Endothelial cell (in vitro differentiated cells): Measurements from ENCODE around the gene RAVER1. TPM values are rescaled to one million over a fixed set of nuclear protein-coding genes. Genes with fewer than 3 reads are reported as not detected.

Experiments
- DNase-seq: peaks from one replicate; pipeline ENCODE4 v3.0.0; 2021; ENCODE audit warnings: low spot score
- H3K27ac Mint-ChIP-seq: one replicate; pipeline ENCODE4 v1.8.0; 2021; ENCODE audit warnings: mixed read lengths, inconsistent platforms; ENCODE audit not compliant: unreplicated experiment
- H3K27me3 Mint-ChIP-seq: one replicate; pipeline ENCODE4 v1.8.0; 2021; ENCODE audit warnings: mild to moderate bottlenecking, moderate library complexity, mixed read lengths, inconsistent platforms; ENCODE audit not compliant: unreplicated experiment
- H3K36me3 Mint-ChIP-seq: one replicate; pipeline ENCODE4 v1.8.0; 2021; ENCODE audit warnings: mild to moderate bottlenecking, low read depth, mixed read lengths, inconsistent platforms; ENCODE audit not compliant: unreplicated experiment
- H3K4me1 Mint-ChIP-seq: one replicate; pipeline ENCODE4 v1.8.0; 2021; ENCODE audit warnings: mild to moderate bottlenecking, mixed read lengths, inconsistent platforms; ENCODE audit not compliant: unreplicated experiment
- H3K4me3 Mint-ChIP-seq: one replicate; pipeline ENCODE4 v1.8.0; 2021; ENCODE audit warnings: mild to moderate bottlenecking, mixed read lengths, inconsistent platforms; ENCODE audit not compliant: unreplicated experiment
- H3K9me3 Mint-ChIP-seq: one replicate; pipeline ENCODE4 v1.8.0; 2021; ENCODE audit warnings: mixed read lengths, inconsistent platforms; ENCODE audit not compliant: unreplicated experiment
- CTCF ChIP-seq: fragments of 200-600 bp; sonication (generic); IDR thresholded peaks from one replicate; pipeline ENCODE4 v1.5.0; 2021; ENCODE audit warnings: antibody characterized with exemption; ENCODE audit not compliant: unreplicated experiment
- total RNA-seq: library from RNA; stranded (reverse); fragmentation: NEBNext Ultra II Directional; extraction: Animal tissue kit (Norgen Biotek cat#: 25700); gene quantifications from one replicate; pipeline ENCODE4 v1.2.1, GENCODE V29; 2021; ENCODE audit not compliant: unreplicated experiment

The RAVER1 gene
- total RNA-seq, 1 donor from 2014 or later: 46.1 TPM

- no peak for DNase-seq
- H3K27me3 Mint-ChIP-seq: peaks cover 8% of the 10 kb centered on the region
- peaks cover 18% of the 10 kb centered on the region for H3K36me3 Mint-ChIP-seq
- no peaks in the 10 kb centered on the region for H3K9me3 Mint-ChIP-seq
- no peaks in the 10 kb centered on the region for H3K4me1 Mint-ChIP-seq
- no peak overlapping the region for H3K4me3 Mint-ChIP-seq
- H3K27ac Mint-ChIP-seq: no peak overlapping the region
- no peak for TF ChIP-seq CTCF
These were observed 11.9 kb downstream of the RAVER1 start for GRCh38 chr19:10321417-10321797.

GRCh38 chr19:10320602-10321416 is 12.5 kb downstream of the RAVER1 start:
- H3K9me3 Mint-ChIP-seq: no peaks in the 10 kb centered on the region
- H3K4me3 Mint-ChIP-seq: no peak overlapping the region
- no peak for TF ChIP-seq CTCF
- peaks cover 18% of the 10 kb centered on the region for H3K36me3 Mint-ChIP-seq
- H3K4me1 Mint-ChIP-seq: no peaks in the 10 kb centered on the region
- peaks cover 10% of the 10 kb centered on the region for H3K27me3 Mint-ChIP-seq
- no peak overlapping the region for H3K27ac Mint-ChIP-seq
- DNase-seq: no peak

GRCh38 chr19:10318807-10319682 is 14.3 kb downstream of the RAVER1 start:
- Mint-ChIP-seq H3K4me3 (no peak overlapping the region), H3K36me3 (peaks cover 24% of the 10 kb centered on the region), H3K9me3 (no peaks in the 10 kb centered on the region), H3K27ac (no peak overlapping the region), H3K27me3 (peaks cover 12% of the 10 kb centered on the region), H3K4me1 (peaks cover 6% of the 10 kb centered on the region)
- no peak for DNase-seq
- no peak for TF ChIP-seq CTCF

GRCh38 chr19:10317857-10318462 is 15.4 kb downstream of the RAVER1 start:
- H3K36me3 Mint-ChIP-seq: peaks cover 21% of the 10 kb centered on the region
- H3K27me3 Mint-ChIP-seq: peaks cover 13% of the 10 kb centered on the region
- no peaks in the 10 kb centered on the region for H3K9me3 Mint-ChIP-seq
- H3K4me1 Mint-ChIP-seq: peaks cover 6% of the 10 kb centered on the region
- no peak overlapping the region for H3K27ac Mint-ChIP-seq
- H3K4me3 Mint-ChIP-seq: no peak overlapping the region
- DNase-seq: no peak
- no peak for TF ChIP-seq CTCF
